ENCODE data around the gene COL11A1.

The COL11A1 gene

GRCh38 chr1:102967786-102968185 lies 140.5 kb downstream of the COL11A1 start:
- no peaks in the 10 kb centered on the region for H3K9me3 ChIP-seq (ENCODE audit: severe bottlenecking)
- no peak for TF ChIP-seq CTCF (IDR thresholded peaks at IDR 0.05; ENCODE audit: low read depth, low read length)
- no peak overlapping the region for H3K4me3 ChIP-seq (ENCODE audit: low read depth, low read length)
- no peaks in the 10 kb centered on the region for H3K36me3 ChIP-seq
- DNase-seq: no peak
- H3K27me3 ChIP-seq (ENCODE audit: insufficient read depth, low read depth, severe bottlenecking): no peaks in the 10 kb centered on the region
- no peak overlapping the region for H3K27ac ChIP-seq

GRCh38 chr1:102961549-102961948 lies 146.8 kb downstream of the COL11A1 start:
- H3K36me3 ChIP-seq: no peaks in the 10 kb centered on the region
- H3K27me3 ChIP-seq (ENCODE audit: insufficient read depth, low read depth, severe bottlenecking): no peaks in the 10 kb centered on the region
- H3K4me3 ChIP-seq (ENCODE audit: low read depth, low read length): no peak overlapping the region
- TF ChIP-seq CTCF (IDR thresholded peaks at IDR 0.05; ENCODE audit: low read depth, low read length): no peak
- no peak overlapping the region for H3K27ac ChIP-seq
- DNase-seq: no peak
- no peaks in the 10 kb centered on the region for H3K9me3 ChIP-seq (ENCODE audit: severe bottlenecking)

GRCh38 chr1:102954576-102954975 lies 153.7 kb downstream of the COL11A1 start:
- no peaks in the 10 kb centered on the region for H3K27me3 ChIP-seq (ENCODE audit: insufficient read depth, low read depth, severe bottlenecking)
- no peak for DNase-seq
- no peaks in the 10 kb centered on the region for H3K36me3 ChIP-seq
- H3K27ac ChIP-seq: no peak overlapping the region
- no peak overlapping the region for H3K4me3 ChIP-seq (ENCODE audit: low read depth, low read length)
- H3K9me3 ChIP-seq (ENCODE audit: severe bottlenecking): peaks cover 3% of the 10 kb centered on the region
- no peak for TF ChIP-seq CTCF (IDR thresholded peaks at IDR 0.05; ENCODE audit: low read depth, low read length)

- no peak overlapping the region for H3K4me3 ChIP-seq (ENCODE audit: low read depth, low read length)
- no peak for TF ChIP-seq CTCF (IDR thresholded peaks at IDR 0.05; ENCODE audit: low read depth, low read length)
- DNase-seq: no peak
- no peak overlapping the region for H3K27ac ChIP-seq
- peaks cover 3% of the 10 kb centered on the region for H3K9me3 ChIP-seq (ENCODE audit: severe bottlenecking)
- H3K36me3 ChIP-seq: no peaks in the 10 kb centered on the region
- H3K27me3 ChIP-seq (ENCODE audit: insufficient read depth, low read depth, severe bottlenecking): no peaks in the 10 kb centered on the region
Measured at GRCh38 chr1:102952400-102952799, 155.9 kb downstream of the COL11A1 start.

GRCh38 chr1:102942324-102942723 lies 166.0 kb downstream of the COL11A1 start:
- Histone ChIP-seq H3K9me3 (ENCODE audit: severe bottlenecking) (no peaks in the 10 kb centered on the region), H3K27ac (no peak overlapping the region), H3K36me3 (no peaks in the 10 kb centered on the region), H3K27me3 (ENCODE audit: insufficient read depth, low read depth, severe bottlenecking) (no peaks in the 10 kb centered on the region), H3K4me3 (ENCODE audit: low read depth, low read length) (no peak overlapping the region)
- TF ChIP-seq CTCF (IDR thresholded peaks at IDR 0.05; ENCODE audit: low read depth, low read length): no peak
- no peak for DNase-seq

GRCh38 chr1:102941366-102941947 lies 166.9 kb downstream of the COL11A1 start:
- H3K9me3 ChIP-seq (ENCODE audit: severe bottlenecking): no peaks in the 10 kb centered on the region

More at GRCh38 chr1:102941366-102941947, 166.9 kb downstream of the COL11A1 start:
- Histone ChIP-seq H3K36me3 (no peaks in the 10 kb centered on the region), H3K27me3 (ENCODE audit: insufficient read depth, low read depth, severe bottlenecking) (no peaks in the 10 kb centered on the region), H3K4me3 (ENCODE audit: low read depth, low read length) (no peak overlapping the region), H3K27ac (no peak overlapping the region)
- TF ChIP-seq CTCF (IDR thresholded peaks at IDR 0.05; ENCODE audit: low read depth, low read length): no peak
- DNase-seq: no peak
